Esophagus squamous epithelium (tissue), 4 donors: ENCODE data around the gene EPB41L1.

ENCODE experiments used
- CTCF ChIP-seq, 6 experiments: fragments of 450-650 bp in 4 of 6; fragments of 200-600 bp in 2 of 6; sonication (generic) in 2 of 6; IDR thresholded peaks; one replicate each; pipeline ENCODE4 v1.5.1; 2016 to 2019; ENCODE audit warnings: antibody characterized with exemption in 6 of 6, mild to moderate bottlenecking in 4 of 6, moderate library complexity in 4 of 6
- POLR2A ChIP-seq, 4 donors: fragments of 450-650 bp; IDR thresholded peaks; one replicate each; pipeline ENCODE4 v1.6.1; 2017; ENCODE audit warnings: antibody characterized with exemption in 4 of 4, mild to moderate bottlenecking in 4 of 4, moderate library complexity in 3 of 4

GRCh38 chr20:36219671-36220220, 65.2 kb downstream of the EPB41L1 start:
- no peak for TF ChIP-seq CTCF (IDR thresholded peaks at IDR 0.05)
- TF ChIP-seq POLR2A (IDR thresholded peaks at IDR 0.05), result no peak
